ENCODE results near the gene SMTN. TPM values are rescaled to one million over a fixed set of nuclear protein-coding genes. Genes with fewer than 3 reads are reported as not detected.
"Not testable (repeated sequence)": the region's sequence is repeated elsewhere in the genome, so short reads cannot be mapped to it uniquely, and the experiment has no call there.

Gene SMTN
- total RNA-seq, 1 donor from 2014 or later = 44.8 TPM

- TF ChIP-seq CTCF (IDR thresholded peaks at IDR 0.05) = no peak
- intact Hi-C loops (cut with DNase I) = no loop called here
- no peaks in the 10 kb centered on the region for H3K36me3 ChIP-seq
- no peaks in the 10 kb centered on the region for H3K4me1 ChIP-seq
- no peak overlapping the region for H3K27ac ChIP-seq
- ATAC-seq (no peak), DNase-seq (no peak)
- H3K27me3 ChIP-seq (ENCODE audit: low read depth) = no peaks in the 10 kb centered on the region
- H3K4me3 ChIP-seq = no peak overlapping the region
- H3K9me3 ChIP-seq = no peaks in the 10 kb centered on the region
Measured at GRCh38 chr22:31062566-31063230, 18.4 kb upstream of the SMTN start.

GRCh38 chr22:31064369-31064768, 16.7 kb upstream of the SMTN start:
- no peak overlapping the region for H3K27ac ChIP-seq
- ATAC-seq = no peak
- intact Hi-C loops (cut with DNase I) = no loop called here
- no peaks in the 10 kb centered on the region for H3K36me3 ChIP-seq
- H3K27me3 ChIP-seq (ENCODE audit: low read depth) = no peaks in the 10 kb centered on the region
- no peak for TF ChIP-seq CTCF (IDR thresholded peaks at IDR 0.05)
- no peak overlapping the region for H3K4me3 ChIP-seq
- no peak for DNase-seq
- H3K9me3 ChIP-seq = no peaks in the 10 kb centered on the region
- no peaks in the 10 kb centered on the region for H3K4me1 ChIP-seq

- Histone ChIP-seq H3K4me3 (no peak overlapping the region), H3K36me3 (no peaks in the 10 kb centered on the region), H3K27ac (no peak overlapping the region), H3K27me3 (ENCODE audit: low read depth) (no peaks in the 10 kb centered on the region), H3K4me1 (no peaks in the 10 kb centered on the region), H3K9me3 (no peaks in the 10 kb centered on the region)
- intact Hi-C loops (cut with DNase I) = no loop called here
- TF ChIP-seq CTCF (IDR thresholded peaks at IDR 0.05) = no peak
- DNase-seq (no peak), ATAC-seq (no peak)
Measured at GRCh38 chr22:31068970-31069369, 12.1 kb upstream of the SMTN start.

GRCh38 chr22:31069691-31070314, 11.3 kb upstream of the SMTN start:
- intact Hi-C loops (cut with DNase I); ATAC-seq; H3K27me3 ChIP-seq (ENCODE audit: low read depth); H3K9me3 ChIP-seq; H3K4me3 ChIP-seq; DNase-seq; H3K27ac ChIP-seq; H3K36me3 ChIP-seq; H3K4me1 ChIP-seq: not testable (repeated sequence)

GRCh38 chr22:31073125-31073524, 8.0 kb upstream of the SMTN start:
- intact Hi-C loops (cut with DNase I); ATAC-seq; H3K4me1 ChIP-seq; H3K36me3 ChIP-seq; H3K9me3 ChIP-seq; H3K27ac ChIP-seq; DNase-seq; H3K27me3 ChIP-seq (ENCODE audit: low read depth); H3K4me3 ChIP-seq: not testable (repeated sequence)

GRCh38 chr22:31073545-31074145, 7.5 kb upstream of the SMTN start:
- H3K9me3 ChIP-seq; H3K4me1 ChIP-seq; ATAC-seq; H3K4me3 ChIP-seq; H3K27me3 ChIP-seq (ENCODE audit: low read depth); DNase-seq; H3K36me3 ChIP-seq; intact Hi-C loops (cut with DNase I); H3K27ac ChIP-seq: not testable (repeated sequence)

GRCh38 chr22:31075961-31076360, 5.2 kb upstream of the SMTN start:
- no peak for TF ChIP-seq CTCF (IDR thresholded peaks at IDR 0.05)
- no peaks in the 10 kb centered on the region for H3K9me3 ChIP-seq
- H3K4me3 ChIP-seq = no peak overlapping the region
- DNase-seq (peak; percentile 69), ATAC-seq (peak; percentile 58 to 67)
- H3K36me3 ChIP-seq = no peaks in the 10 kb centered on the region
- peak overlapping the region; percentile 78 for H3K27ac ChIP-seq
- H3K27me3 ChIP-seq (ENCODE audit: low read depth) = no peaks in the 10 kb centered on the region
- intact Hi-C loops (cut with DNase I) = no loop called here
- peaks cover 9% of the 10 kb centered on the region for H3K4me1 ChIP-seq
